ENCODE data around the gene ARPP21. TPM values are rescaled to one million over a fixed set of nuclear protein-coding genes. Genes with fewer than 3 reads are reported as not detected.

The ARPP21 gene
- polyA plus RNA-seq, 3 donors = not detected

GRCh38 chr3:35761311-35761710 lies 122.0 kb downstream of the ARPP21 start:
- intact Hi-C loops (cut with micrococcal nuclease) = no loop called here
- no peaks in the 10 kb centered on the region for H3K79me2 ChIP-seq (ENCODE audit: insufficient read depth, low read length)
- H3K9me3 Mint-ChIP-seq = peaks cover 0 to 7% (median 2%) of the 10 kb centered on the region in 7 donors
- no peaks in the 10 kb centered on the region for H3K27me3 ChIP-seq (ENCODE audit: control insufficient read depth in 2 of 2, insufficient read depth in 2 of 2, low read length in 2 of 2)
- no peak overlapping the region for H3K4me2 ChIP-seq (replicated peaks; ENCODE audit: extremely low read depth, low read length, poor library complexity, severe bottlenecking)
- H3K4me3 Mint-ChIP-seq = no peak overlapping the region
- WGBS (ENCODE audit: insufficient coverage) = no CpG with 5 or more reads among the region's 1 CpG
- H3K36me3 ChIP-seq (replicated peaks in 1 of 2; ENCODE audit: control insufficient read depth in 1 of 2, insufficient read depth in 2 of 2, low read length in 2 of 2) = no peaks in the 10 kb centered on the region
- H2AFZ ChIP-seq (ENCODE audit: insufficient read depth, low read depth, low read length, poor library complexity, severe bottlenecking) = no peak overlapping the region
- TF ChIP-seq CTCF (IDR thresholded peaks at IDR 0.05) = no peak
- no peak overlapping the region for H3K9ac ChIP-seq (ENCODE audit: insufficient read depth, low read length, poor library complexity, severe bottlenecking)
- peaks cover 0 to 5% (median 3%) of the 10 kb centered on the region in 3 donors for H3K27me3 Mint-ChIP-seq (ENCODE audit: low read depth in 3 of 3)
- no peaks in the 10 kb centered on the region for H3K36me3 Mint-ChIP-seq
- no peak for DNase-seq
- no peaks in the 10 kb centered on the region for H3K4me1 ChIP-seq (ENCODE audit: control insufficient read depth in 1 of 2, insufficient read depth in 2 of 2, low read length in 2 of 2)
- no peak overlapping the region for H3K27ac ChIP-seq (ENCODE audit: low read depth in 1 of 2, low read length in 2 of 2)
- no peaks in the 10 kb centered on the region for H4K20me1 ChIP-seq (ENCODE audit: insufficient read depth, low read length)
- H3K9me3 ChIP-seq (replicated peaks in 1 of 2; ENCODE audit: control insufficient read depth in 1 of 2, insufficient read depth in 1 of 2, low read length in 2 of 2) = no peaks in the 10 kb centered on the region
- H3K4me1 Mint-ChIP-seq = no peaks in the 10 kb centered on the region
- no peak overlapping the region for H3K4me3 ChIP-seq (replicated peaks in 1 of 3; ENCODE audit: low read depth in 2 of 3, low read length in 3 of 3)
- H3K27ac Mint-ChIP-seq = no peak overlapping the region

GRCh38 chr3:35772381-35773015 lies 133.2 kb downstream of the ARPP21 start:
- WGBS (ENCODE audit: insufficient coverage) = 80% methylated on average over 1 of the region's 2 CpGs
- H3K27ac ChIP-seq (ENCODE audit: low read depth in 1 of 2, low read length in 2 of 2) = no peak overlapping the region
- H4K20me1 ChIP-seq (ENCODE audit: insufficient read depth, low read length) = no peaks in the 10 kb centered on the region
- Mint-ChIP-seq H3K27me3 (ENCODE audit: low read depth in 3 of 3) (no peaks in the 10 kb centered on the region), H3K4me3 (no peak overlapping the region), H3K4me1 (no peaks in the 10 kb centered on the region), H3K36me3 (no peaks in the 10 kb centered on the region), H3K9me3 (no peaks in the 10 kb centered on the region), H3K27ac (no peak overlapping the region)
- no peaks in the 10 kb centered on the region for H3K4me1 ChIP-seq (ENCODE audit: control insufficient read depth in 1 of 2, insufficient read depth in 2 of 2, low read length in 2 of 2)
- TF ChIP-seq CTCF (IDR thresholded peaks at IDR 0.05) = no peak
- no peak overlapping the region for H3K4me3 ChIP-seq (replicated peaks in 1 of 3; ENCODE audit: low read depth in 2 of 3, low read length in 3 of 3)
- H3K4me2 ChIP-seq (replicated peaks; ENCODE audit: extremely low read depth, low read length, poor library complexity, severe bottlenecking) = no peak overlapping the region
- no peaks in the 10 kb centered on the region for H3K27me3 ChIP-seq (ENCODE audit: control insufficient read depth in 2 of 2, insufficient read depth in 2 of 2, low read length in 2 of 2)
- H3K36me3 ChIP-seq (replicated peaks in 1 of 2; ENCODE audit: control insufficient read depth in 1 of 2, insufficient read depth in 2 of 2, low read length in 2 of 2) = no peaks in the 10 kb centered on the region
- intact Hi-C loops (cut with micrococcal nuclease) = no loop called here
- H3K79me2 ChIP-seq (ENCODE audit: insufficient read depth, low read length) = no peaks in the 10 kb centered on the region
- H3K9me3 ChIP-seq (replicated peaks in 1 of 2; ENCODE audit: control insufficient read depth in 1 of 2, insufficient read depth in 1 of 2, low read length in 2 of 2) = no peaks in the 10 kb centered on the region
- DNase-seq = no peak
- no peak overlapping the region for H3K9ac ChIP-seq (ENCODE audit: insufficient read depth, low read length, poor library complexity, severe bottlenecking)
- no peak overlapping the region for H2AFZ ChIP-seq (ENCODE audit: insufficient read depth, low read depth, low read length, poor library complexity, severe bottlenecking)
